Naive thymus-derived CD8-positive, alpha-beta T cell (primary cell): ENCODE data around the gene MAGI2. TPM values are rescaled to one million over a fixed set of nuclear protein-coding genes. Genes with fewer than 3 reads are reported as not detected.

Source experiments
- ATAC-seq, 2 donors: fragments of 150-1000 bp; cut with Tn5 transposase in 1 of 2; sonication (Bioruptor Pico), chemical (Tn5 transposase) in 1 of 2; 1 replicate in 1 of 2; 2 replicates in 1 of 2; pipeline ENCODE4 v1.10.0; 2021; ENCODE audit warnings: mild to moderate bottlenecking in 2 of 2, moderate library complexity in 2 of 2
- POLR2A ChIA-PET: fragments of 350-600 bp; sonication (Branson Sonifier 250); formaldehyde crosslinking; loops from one replicate; lab custom pipeline; 2021; ENCODE audit warnings: antibody characterized with exemption; lab: Charles Lee
- DNase-seq, 10 donors: peaks; one replicate each; pipeline versions ENCODE4 v3.0.0 to v3.0.0-alpha.2; 2020 to 2022
- H3K27ac Mint-ChIP-seq, 10 donors: one replicate each; pipeline ENCODE4 v1.8.0; 2020 to 2022; ENCODE audit warnings: mild to moderate bottlenecking in 10 of 10, mixed read lengths in 10 of 10, moderate library complexity in 4 of 10, inconsistent platforms in 1 of 10
- H3K27me3 Mint-ChIP-seq, 5 donors: one replicate each; pipeline ENCODE4 v1.8.0; 2021 to 2022; ENCODE audit warnings: mixed read lengths in 5 of 5
- H3K36me3 Mint-ChIP-seq, 3 donors: one replicate each; pipeline ENCODE4 v1.8.0; 2020 to 2022; ENCODE audit warnings: mixed read lengths in 3 of 3, mild to moderate bottlenecking in 2 of 3, inconsistent platforms in 1 of 3
- H3K4me1 Mint-ChIP-seq, 4 donors: one replicate each; pipeline ENCODE4 v1.8.0; 2021 to 2022; ENCODE audit warnings: mixed read lengths in 4 of 4
- H3K4me3 Mint-ChIP-seq, 10 donors: one replicate each; pipeline ENCODE4 v1.8.0; 2020 to 2022; ENCODE audit warnings: mild to moderate bottlenecking in 10 of 10, mixed read lengths in 10 of 10, moderate library complexity in 6 of 10, inconsistent platforms in 1 of 10
- H3K9me3 Mint-ChIP-seq, 9 donors: one replicate each; pipeline ENCODE4 v1.8.0; 2020 to 2022; ENCODE audit warnings: mixed read lengths in 9 of 9, mild to moderate bottlenecking in 3 of 9, inconsistent platforms in 1 of 9, moderate library complexity in 1 of 9
- polyA plus RNA-seq, 3 donors: library from polyadenylated mRNA; unstranded; fragments of 300-500 nt; fragmentation: Illumina TruSeq; gene quantifications; one replicate each; pipeline ENCODE4 v1.2.3, GENCODE V29; 2021
- total RNA-seq, 8 experiments: library from RNA in 2 of 8; stranded (reverse) in 2 of 8; gene quantifications; one replicate each; pipeline ENCODE4 v1.2.3 and lab custom pipeline; 2021 to 2026

MAGI2 gene
- total and polyA plus RNA-seq, 5 experiments from 2014 or later, result 0.02 to 0.65 (median 0.37) TPM; not detected in 1

GRCh38 chr7:78786055-78786454 is 667.4 kb downstream of the MAGI2 start:
- no peak for DNase-seq
- no peak overlapping the region for H3K4me3 Mint-ChIP-seq

GRCh38 chr7:78783179-78783962 is 670.1 kb downstream of the MAGI2 start:
- Mint-ChIP-seq H3K36me3 (no peaks in the 10 kb centered on the region), H3K9me3 (peaks cover 0 to 13% (median 3%) of the 10 kb centered on the region in 9 donors), H3K27ac (no peak overlapping the region), H3K27me3 (no peaks in the 10 kb centered on the region), H3K4me1 (no peaks in the 10 kb centered on the region), H3K4me3 (no peak overlapping the region)
- POLR2A ChIA-PET, result no interaction called here
- no peak for DNase-seq
- no peak for ATAC-seq

More at GRCh38 chr7:78786055-78786454, 667.4 kb downstream of the MAGI2 start:
- Mint-ChIP-seq H3K4me1 (no peaks in the 10 kb centered on the region), H3K27me3 (no peaks in the 10 kb centered on the region), H3K36me3 (no peaks in the 10 kb centered on the region), H3K27ac (no peak overlapping the region), H3K9me3 (peaks cover 0 to 13% (median 2%) of the 10 kb centered on the region in 9 donors)
- POLR2A ChIA-PET, result no interaction called here
- ATAC-seq, result no peak

GRCh38 chr7:78780560-78780959 is 672.9 kb downstream of the MAGI2 start:
- Mint-ChIP-seq H3K27me3 (no peaks in the 10 kb centered on the region), H3K4me1 (no peaks in the 10 kb centered on the region), H3K27ac (no peak overlapping the region), H3K9me3 (peaks cover 0 to 5% (median 0%) of the 10 kb centered on the region in 9 donors), H3K36me3 (no peaks in the 10 kb centered on the region), H3K4me3 (no peak overlapping the region)
- POLR2A ChIA-PET, result no interaction called here
- no peak for DNase-seq
- no peak for ATAC-seq

- Mint-ChIP-seq H3K27me3 (peaks cover 0 to 2% (median 0%) of the 10 kb centered on the region in 5 donors), H3K27ac (no peak overlapping the region), H3K4me3 (no peak overlapping the region), H3K9me3 (peaks cover 0 to 6% (median 0%) of the 10 kb centered on the region in 9 donors), H3K36me3 (no peaks in the 10 kb centered on the region), H3K4me1 (no peaks in the 10 kb centered on the region)
- POLR2A ChIA-PET, result no interaction called here
- ATAC-seq, result no peak
- DNase-seq, result no peak
These were observed 673.7 kb downstream of the MAGI2 start for GRCh38 chr7:78779788-78780187.

GRCh38 chr7:78777829-78778228 is 675.6 kb downstream of the MAGI2 start:
- ATAC-seq, result no peak
- peaks cover 0 to 8% (median 0%) of the 10 kb centered on the region in 9 donors for H3K9me3 Mint-ChIP-seq
- no peaks in the 10 kb centered on the region for H3K4me1 Mint-ChIP-seq
- POLR2A ChIA-PET, result no interaction called here
- no peak for DNase-seq
- no peaks in the 10 kb centered on the region for H3K36me3 Mint-ChIP-seq
- no peak overlapping the region for H3K4me3 Mint-ChIP-seq
- H3K27ac Mint-ChIP-seq, result no peak overlapping the region
- peaks cover 0 to 2% (median 0%) of the 10 kb centered on the region in 5 donors for H3K27me3 Mint-ChIP-seq

- H3K4me1 Mint-ChIP-seq, result no peaks in the 10 kb centered on the region
- H3K27ac Mint-ChIP-seq, result no peak overlapping the region
- POLR2A ChIA-PET, result no interaction called here
- no peak overlapping the region for H3K4me3 Mint-ChIP-seq
- DNase-seq (no peak), ATAC-seq (no peak)
- H3K27me3 Mint-ChIP-seq, result peaks cover 3 to 10% (median 5%) of the 10 kb centered on the region in 5 donors
- peaks cover 0 to 6% (median 0%) of the 10 kb centered on the region in 9 donors for H3K9me3 Mint-ChIP-seq
- no peaks in the 10 kb centered on the region for H3K36me3 Mint-ChIP-seq
These were observed 682.8 kb downstream of the MAGI2 start for GRCh38 chr7:78770422-78771410.

- ATAC-seq, result no peak
- Mint-ChIP-seq H3K9me3 (peaks cover 0 to 6% (median 0%) of the 10 kb centered on the region in 9 donors), H3K27ac (no peak overlapping the region), H3K4me1 (no peaks in the 10 kb centered on the region), H3K4me3 (no peak overlapping the region), H3K36me3 (no peaks in the 10 kb centered on the region), H3K27me3 (peaks cover 3 to 10% (median 5%) of the 10 kb centered on the region in 5 donors)
- POLR2A ChIA-PET, result no interaction called here
- DNase-seq, result no peak
These were observed 683.9 kb downstream of the MAGI2 start for GRCh38 chr7:78769481-78770101.

- H3K4me1 Mint-ChIP-seq, result no peaks in the 10 kb centered on the region
These were observed 684.6 kb downstream of the MAGI2 start for GRCh38 chr7:78768859-78769258.

GRCh38 chr7:78765943-78766729 is 687.3 kb downstream of the MAGI2 start:
- Mint-ChIP-seq H3K4me3 (no peak overlapping the region), H3K36me3 (no peaks in the 10 kb centered on the region), H3K4me1 (no peaks in the 10 kb centered on the region), H3K27ac (no peak overlapping the region), H3K27me3 (peaks cover 0 to 7% (median 5%) of the 10 kb centered on the region in 5 donors), H3K9me3 (peaks cover 0 to 17% (median 0%) of the 10 kb centered on the region in 9 donors)
- DNase-seq (no peak), ATAC-seq (no peak)
- POLR2A ChIA-PET, result no interaction called here

More at GRCh38 chr7:78768859-78769258, 684.6 kb downstream of the MAGI2 start:
- Mint-ChIP-seq H3K27ac (no peak overlapping the region), H3K4me3 (no peak overlapping the region), H3K27me3 (peaks cover 3 to 10% (median 5%) of the 10 kb centered on the region in 5 donors), H3K9me3 (peaks cover 0 to 7% (median 0%) of the 10 kb centered on the region in 9 donors), H3K36me3 (no peaks in the 10 kb centered on the region)
- ATAC-seq (no peak), DNase-seq (no peak)
- POLR2A ChIA-PET, result no interaction called here

GRCh38 chr7:78764571-78764970 is 688.9 kb downstream of the MAGI2 start:
- DNase-seq, result no peak
- POLR2A ChIA-PET, result no interaction called here
- Mint-ChIP-seq H3K4me1 (no peaks in the 10 kb centered on the region), H3K9me3 (peaks cover 0 to 17% (median 0%) of the 10 kb centered on the region in 9 donors), H3K4me3 (no peak overlapping the region), H3K27ac (peak overlapping the region in 1 of 10 donors; percentile 3), H3K36me3 (no peaks in the 10 kb centered on the region), H3K27me3 (no peaks in the 10 kb centered on the region)
- ATAC-seq, result no peak

GRCh38 chr7:78762625-78763024 is 690.8 kb downstream of the MAGI2 start:
- Mint-ChIP-seq H3K27ac (no peak overlapping the region), H3K9me3 (peaks cover 0 to 17% (median 2%) of the 10 kb centered on the region in 9 donors), H3K4me3 (no peak overlapping the region), H3K27me3 (no peaks in the 10 kb centered on the region), H3K4me1 (no peaks in the 10 kb centered on the region), H3K36me3 (no peaks in the 10 kb centered on the region)
- ATAC-seq, result no peak
- DNase-seq, result no peak
- POLR2A ChIA-PET, result no interaction called here
